GM21576 (cell line): ENCODE data around the gene OVAAL.
"Not testable (repeated sequence)": the region's sequence is repeated elsewhere in the genome, so short reads cannot be mapped to it uniquely, and the experiment has no call there.

Experiments used
- ATAC-seq: cut with Tn5 transposase; IDR thresholded peaks from one replicate; pipeline ENCODE4 v1.9.1; 2021; ENCODE audit warnings: mild to moderate bottlenecking, moderate library complexity; ENCODE audit not compliant: unreplicated experiment

Gene OVAAL

DNA sequence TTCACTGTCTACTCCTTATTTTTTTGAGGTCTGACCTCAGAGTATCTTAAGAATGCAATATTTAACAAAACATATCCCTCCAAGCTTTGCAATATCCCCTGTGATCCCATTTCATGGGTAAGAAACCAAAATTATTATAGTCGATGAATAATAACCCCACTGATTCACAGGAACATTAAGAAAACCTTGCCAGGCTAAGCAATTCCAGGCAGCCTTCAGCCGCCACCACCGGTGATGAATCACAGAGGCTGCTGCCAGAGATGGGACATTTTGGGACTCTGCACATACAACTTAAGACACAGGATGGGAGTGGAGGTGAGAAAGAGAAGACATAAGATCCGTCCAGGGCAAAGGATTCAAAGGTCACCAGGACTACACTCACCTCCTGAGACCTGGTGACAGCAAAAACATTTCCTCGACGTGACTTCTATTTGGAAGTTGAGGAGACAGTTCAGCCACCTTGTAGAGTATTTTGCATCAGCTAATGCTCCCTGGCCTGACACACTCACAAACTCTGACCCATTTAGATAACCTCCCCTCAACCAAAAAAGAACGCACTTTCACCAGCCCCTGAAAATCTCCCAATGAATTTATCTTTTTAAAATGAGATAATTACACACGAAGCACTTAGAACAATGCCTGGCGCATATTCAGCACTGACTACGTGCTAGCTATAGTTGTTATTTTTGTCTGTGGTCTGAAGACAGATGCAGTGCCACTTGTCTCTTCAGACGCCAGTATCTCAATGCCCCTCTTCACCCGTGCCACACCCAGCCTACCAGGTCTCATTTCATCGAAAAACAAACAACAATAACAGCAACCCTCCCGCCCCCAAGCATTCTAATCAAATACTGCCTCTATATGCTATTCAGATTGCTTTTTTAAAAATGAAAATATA is 17.8 kb upstream of the OVAAL start:
- no peak for ATAC-seq

DNA sequence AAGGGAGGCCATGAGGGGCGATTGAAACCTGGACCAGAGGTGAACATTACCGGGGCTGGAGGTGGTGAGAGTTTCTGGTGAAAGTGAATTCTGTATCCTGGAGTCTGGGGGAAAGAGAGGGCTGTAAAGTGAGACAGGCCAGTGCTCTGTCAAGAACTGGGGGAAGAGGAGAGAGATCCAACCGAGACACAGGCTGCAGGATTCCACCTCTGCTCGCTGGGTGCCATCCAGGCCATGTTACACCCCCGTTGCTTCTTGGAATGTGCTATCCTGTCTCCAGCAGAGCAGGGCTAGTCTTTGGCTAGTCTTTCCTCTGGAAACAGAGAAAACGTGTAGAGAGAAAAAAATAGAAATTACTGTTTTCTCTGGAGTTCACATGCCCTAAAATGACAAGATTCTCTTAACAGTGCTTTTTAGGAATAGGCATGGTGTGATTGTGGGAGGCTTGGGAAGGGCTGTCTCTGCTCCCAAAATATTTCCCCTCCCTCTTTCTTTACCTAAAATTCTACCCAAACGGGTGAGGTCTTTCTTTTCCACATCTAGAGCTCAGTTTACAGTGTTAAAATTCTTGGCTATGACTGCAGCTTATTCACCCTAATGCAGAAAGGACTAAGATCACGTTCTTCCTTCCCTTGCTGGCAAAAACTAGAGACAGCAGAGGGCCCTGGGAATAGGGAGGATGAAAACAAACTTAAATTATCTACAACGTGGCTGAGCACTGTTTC is 16.5 kb upstream of the OVAAL start:
- ATAC-seq = no peak

DNA sequence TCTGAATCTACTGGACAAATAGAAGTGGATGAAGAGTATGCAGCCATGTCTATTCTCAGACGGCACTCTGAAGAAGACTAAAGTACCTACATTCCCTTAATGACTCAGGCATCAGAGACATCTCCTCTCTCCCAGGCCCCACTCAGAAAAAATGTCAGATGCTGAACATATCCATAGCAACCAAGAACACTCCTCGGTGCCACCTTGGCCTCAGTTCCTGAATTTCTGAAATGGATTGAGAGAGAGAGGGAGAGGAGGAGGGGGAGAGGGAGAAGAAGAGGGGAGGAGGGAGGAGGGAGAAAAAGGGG is 16.0 kb upstream of the OVAAL start:
- ATAC-seq = no peak

DNA sequence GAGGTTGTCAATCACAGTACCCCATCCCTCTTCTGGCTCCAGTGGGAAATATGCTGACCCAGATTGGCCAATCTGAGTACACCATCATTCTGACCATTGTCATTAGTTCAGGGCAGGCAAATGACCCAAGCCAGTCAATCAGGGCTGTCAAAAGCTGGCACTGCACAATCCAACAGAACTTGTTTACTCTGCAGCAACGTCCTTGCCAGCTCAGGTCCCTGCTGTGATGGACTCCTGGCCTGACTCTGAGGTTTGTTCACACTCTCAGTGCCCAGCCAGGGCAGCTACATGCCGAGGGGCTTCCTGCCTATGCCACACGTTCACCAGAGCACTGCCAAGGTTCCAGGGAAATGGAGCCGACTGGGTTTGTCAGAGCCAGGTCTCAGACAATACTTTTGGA is 14.7 kb upstream of the OVAAL start:
- ATAC-seq = no peak

DNA sequence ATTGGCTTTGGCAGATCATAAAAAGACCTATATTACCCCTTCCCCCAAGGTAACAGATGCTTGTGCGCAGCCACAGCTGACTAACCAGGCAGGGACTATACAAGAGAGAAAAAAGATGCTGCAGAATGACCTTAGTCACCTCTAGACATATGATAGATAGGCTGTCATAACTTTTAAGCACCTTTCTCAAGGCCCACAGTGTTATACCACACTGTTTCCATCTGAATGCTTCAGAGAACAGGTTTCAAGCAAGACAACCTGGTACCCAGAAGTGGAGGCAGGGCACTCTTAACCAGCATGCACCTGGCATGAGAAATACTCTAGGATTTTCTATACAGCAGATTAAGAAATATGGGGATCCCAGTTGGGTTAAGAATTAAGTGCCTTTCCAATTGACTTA is 12.8 kb upstream of the OVAAL start:
- ATAC-seq = no peak

DNA sequence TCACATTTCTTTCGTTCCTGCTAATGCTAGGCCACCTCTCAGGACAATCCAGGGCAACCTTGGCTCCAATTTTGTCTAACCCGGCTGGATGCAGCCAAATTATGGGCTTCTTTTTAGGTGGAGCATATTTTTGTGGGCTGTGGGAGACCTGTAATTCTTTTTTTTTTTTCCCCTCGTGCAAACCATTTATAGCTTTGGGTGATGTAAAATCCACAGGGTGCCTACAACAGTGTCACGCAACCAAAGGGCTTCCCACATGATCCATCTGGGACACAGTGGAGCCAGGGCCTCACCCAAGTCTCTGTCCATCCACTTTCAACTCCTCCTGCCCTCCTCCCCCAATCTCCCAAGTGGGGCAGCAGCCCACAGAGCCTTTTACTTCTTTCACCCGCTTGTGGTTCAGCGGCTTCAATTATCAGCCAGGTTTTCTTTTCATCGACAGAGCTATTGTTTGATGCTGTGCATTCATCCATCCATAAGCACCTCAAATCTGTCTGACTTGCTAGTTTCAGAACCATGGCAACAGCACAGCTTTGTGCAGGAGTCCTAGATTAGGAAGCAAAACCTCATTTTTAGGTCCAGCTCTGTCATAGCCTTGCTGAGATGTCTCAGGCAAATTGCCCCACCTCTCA is 10.0 kb upstream of the OVAAL start:
- ATAC-seq = no peak

DNA sequence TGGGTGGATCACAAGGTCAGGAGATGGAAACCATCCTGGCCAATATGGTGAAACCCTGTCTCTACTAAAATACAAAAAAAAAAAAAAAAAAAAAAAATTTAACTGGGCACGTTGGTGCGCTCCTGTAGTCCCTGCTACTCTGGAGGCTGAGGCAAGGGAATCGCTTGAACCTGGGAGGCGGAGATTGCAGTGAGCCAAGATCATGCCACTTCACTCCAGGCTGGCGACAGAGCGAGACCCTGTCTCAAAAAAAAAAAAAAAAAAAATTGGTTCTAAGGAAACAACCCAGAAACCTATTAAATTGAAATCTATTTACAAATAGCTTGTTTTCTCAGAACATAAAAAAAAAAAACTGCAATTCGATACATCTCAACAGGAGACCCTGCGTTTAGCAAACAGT is 9.0 kb upstream of the OVAAL start:
- not testable (repeated sequence) for ATAC-seq

DNA sequence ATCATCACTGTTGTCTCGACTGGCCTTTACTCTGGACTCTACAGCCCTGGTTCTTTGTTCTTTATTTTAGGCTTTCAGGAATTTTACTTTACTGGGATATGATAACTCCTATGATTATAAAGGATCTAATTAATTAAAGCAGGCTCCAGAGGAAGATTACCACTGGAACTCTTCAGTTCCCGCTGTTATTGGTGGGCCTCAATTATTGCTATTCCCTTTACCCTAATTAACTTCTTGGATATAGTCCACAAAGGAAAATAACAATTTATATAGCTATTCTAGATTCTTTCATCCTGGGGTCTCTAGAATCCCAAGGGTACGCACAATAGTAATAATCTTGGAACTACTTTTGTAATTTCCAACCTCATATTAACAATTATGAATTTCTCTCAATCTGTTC is 8.5 kb upstream of the OVAAL start:
- ATAC-seq = no peak

DNA sequence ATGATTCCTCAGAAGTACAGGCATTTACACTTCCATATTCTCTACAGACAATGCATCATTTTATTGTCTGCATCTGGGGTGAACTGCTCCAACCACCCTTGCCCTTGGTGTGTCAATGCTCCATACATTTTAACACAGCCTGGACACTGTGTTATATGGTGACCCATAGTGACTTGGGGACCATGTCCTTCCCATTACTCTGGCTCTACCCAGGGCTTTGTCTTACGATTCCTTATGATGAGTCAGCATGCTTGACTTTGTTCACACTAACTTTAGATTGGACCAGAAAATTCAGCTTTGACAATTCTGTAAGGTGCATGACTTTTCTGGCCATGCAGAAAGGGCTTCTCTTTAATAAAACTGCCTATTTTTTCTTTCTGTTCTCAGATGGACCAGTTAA is 6.8 kb upstream of the OVAAL start:
- no peak for ATAC-seq

DNA sequence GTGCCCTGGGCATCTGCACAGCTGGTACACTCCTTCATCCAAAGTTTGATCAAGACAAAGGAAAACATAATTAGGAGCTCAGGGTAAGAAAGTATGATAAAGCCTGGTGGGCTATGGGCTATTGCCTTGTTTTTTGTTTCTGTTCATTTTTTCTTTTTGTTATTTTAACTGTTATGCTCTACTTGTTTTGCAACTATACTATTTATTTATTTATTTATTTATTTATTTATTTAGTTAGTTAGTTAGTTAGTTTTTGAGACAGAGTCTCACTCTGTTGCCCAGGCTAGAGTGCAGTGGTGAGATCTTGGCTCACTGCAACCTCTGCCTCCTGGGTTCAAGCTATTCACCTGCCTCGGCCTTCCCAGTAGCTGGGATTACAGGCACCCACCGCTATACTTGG is 5.7 kb upstream of the OVAAL start:
- ATAC-seq = not testable (repeated sequence)

DNA sequence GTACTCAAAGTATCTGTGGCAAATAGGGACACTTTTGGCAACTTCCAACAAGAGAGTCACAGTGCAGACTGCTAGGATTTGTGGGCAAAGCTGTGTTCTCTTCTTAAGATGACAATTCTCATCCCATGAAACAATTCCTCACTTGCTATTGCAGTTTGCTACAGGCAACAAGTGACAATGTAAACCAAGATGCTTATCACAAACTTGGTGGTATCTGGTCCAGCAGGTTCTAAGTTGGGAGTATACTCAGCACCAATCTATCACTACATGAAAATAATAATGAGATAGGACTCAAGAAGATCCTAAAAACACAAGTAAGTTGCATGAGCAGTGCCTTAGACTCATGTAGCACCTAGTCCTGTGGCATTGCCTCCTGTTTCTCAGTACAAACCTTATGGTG is 3.4 kb upstream of the OVAAL start:
- ATAC-seq = no peak

DNA sequence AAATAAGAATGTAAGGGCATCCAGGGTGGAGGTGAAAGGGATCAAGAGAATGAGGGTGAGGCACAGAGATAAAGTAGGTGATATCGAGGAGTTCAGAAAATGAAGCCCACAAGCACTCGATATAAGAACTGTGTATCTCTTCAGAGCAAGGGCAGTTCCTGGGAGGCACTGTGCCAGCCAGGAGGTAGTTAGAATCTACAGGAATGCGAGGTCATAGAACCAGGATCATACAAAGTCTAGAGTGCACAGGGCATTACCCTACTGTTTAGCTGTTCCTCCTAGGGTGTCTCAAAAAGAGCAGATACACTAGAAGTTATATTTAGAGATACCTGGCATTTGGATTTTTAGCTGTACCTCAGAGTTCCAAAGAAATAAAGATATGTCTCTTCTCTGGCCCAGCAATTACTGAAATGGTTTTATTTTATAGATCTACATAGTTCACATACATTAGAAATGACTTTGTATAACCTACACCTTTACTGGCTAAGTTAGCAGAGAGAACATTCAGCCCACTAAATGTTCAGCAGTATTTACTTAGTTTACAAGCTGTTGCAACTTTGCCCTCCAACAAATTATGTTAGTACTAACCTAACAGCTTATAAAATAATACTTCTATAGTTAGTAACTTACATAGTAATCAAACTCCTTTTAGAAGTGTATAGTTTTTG is 1.6 kb downstream of the OVAAL start:
- no peak for ATAC-seq

DNA sequence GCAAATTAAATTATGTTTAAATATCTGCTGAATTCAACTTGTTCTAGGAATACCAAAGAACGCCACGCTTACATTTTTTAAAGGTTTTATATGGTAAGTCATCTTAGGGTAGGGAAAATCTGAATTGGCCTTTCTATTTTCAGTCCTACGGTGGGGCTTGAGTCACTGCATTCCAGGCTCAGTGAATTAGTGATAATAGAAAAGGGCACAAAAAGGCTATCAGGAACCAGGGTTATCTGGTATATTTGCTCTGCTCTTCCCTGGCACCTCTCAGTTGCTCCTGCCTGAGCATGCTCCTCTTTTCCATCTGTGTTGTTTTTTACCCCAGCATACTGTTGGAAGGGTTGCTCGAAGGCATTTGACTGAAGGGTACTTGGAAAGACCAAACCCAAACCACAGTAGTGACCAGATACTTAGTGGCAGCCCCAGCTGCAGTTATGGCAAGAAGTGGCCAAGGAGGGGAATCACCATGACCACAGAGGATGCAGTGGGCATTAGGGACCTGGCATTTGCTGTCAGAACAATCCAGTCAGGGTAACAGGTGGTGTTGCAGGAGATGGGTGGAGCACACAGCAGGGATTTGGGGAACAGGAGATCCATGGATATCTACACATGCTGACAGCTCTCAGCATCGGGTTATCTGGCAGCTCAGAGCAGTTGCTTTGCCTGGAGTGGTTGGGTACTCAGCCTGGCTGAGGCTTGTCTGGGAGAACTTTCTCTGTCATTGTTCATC is 2.3 kb downstream of the OVAAL start:
- ATAC-seq = no peak

DNA sequence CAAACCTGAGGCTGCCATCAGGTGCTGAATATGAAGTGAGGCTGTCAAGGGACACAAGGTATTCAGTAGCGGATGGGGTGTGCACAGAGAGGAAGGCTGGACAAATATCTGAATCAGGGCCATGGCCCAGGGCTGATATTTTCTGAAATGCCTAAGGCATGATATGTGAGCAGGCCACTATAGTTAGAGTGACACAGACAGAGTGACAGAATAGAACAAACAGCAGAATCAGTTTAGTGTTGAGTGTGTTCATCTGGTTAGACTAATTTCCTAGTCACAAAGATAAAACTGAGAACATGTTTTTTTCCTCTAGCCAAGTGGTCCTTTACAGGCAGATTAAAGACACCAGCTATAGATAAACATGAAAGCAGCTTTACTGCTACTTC is 3.9 kb downstream of the OVAAL start:
- ATAC-seq = no peak

DNA sequence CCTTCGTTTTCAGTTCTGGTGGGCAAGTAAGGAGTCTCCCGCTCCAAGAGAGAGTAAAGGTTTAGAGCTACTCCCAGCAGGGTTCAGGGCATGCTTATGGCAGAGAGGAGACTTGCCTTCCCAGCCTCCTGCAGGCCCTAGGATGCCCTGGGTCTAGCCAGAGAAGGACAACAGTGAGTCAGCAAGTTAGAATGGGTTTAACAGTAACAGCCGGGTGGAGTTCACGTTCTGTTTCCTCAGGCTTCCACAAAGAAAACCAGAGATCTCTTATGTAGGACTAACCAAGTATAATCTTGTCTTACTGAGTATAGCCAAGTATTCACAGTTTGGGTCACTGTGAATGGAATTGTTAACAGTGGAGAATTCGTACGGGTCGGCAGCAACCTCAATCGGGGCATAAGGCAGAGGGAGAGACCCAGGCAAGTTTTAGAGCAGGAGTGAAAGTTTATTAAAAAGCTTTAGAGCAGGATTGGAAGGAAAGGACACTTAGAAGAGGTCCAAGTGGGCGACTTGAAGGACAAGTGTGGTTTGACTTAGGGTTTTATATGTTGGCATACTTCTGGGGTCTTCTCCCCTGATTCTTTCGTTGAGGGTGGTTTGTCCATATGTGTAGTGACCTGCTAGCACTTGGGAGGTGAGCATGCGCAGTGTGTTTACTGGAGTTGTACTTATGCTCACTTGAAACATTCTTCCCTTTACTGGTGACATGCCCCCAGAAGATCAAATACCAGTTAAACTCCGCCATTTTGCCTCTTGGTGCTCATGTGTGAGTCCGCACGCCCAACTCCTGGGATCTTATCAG is 4.5 kb downstream of the OVAAL start:
- no peak for ATAC-seq

DNA sequence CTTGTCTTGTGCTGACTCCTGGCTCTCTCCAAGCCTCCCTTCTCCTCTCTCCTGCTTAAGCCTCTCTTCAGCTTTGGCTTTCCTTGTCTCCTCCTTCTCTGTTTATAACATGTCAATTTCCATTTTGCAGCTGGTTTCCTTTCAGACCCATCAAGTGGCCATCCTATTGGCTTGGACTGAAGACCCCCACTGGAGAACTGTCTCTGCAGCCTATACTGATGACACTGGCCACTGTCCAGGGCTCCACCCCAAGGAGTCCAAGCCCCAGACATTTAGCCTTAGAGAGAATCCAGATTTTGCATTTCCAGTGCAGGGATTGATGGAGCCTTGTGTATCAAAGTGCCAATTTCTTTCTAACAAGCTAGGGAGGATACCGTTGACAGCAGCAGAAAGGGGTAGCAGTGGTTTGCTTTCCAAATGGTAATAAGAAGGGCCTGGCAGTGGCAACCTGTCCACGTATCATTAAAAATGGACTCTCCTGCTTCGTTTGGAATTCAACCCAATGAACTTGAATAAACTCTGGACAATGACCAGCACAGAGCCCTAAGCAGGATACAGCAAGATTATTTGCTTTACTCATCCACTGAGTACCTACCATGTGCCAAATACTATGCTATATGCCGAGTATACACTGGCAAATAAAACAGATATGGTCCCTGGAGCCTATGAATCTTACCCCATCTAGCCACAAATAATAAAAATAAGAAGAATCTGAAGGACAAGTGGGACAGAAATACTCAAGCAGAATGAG is 6.5 kb downstream of the OVAAL start:
- ATAC-seq = no peak

DNA sequence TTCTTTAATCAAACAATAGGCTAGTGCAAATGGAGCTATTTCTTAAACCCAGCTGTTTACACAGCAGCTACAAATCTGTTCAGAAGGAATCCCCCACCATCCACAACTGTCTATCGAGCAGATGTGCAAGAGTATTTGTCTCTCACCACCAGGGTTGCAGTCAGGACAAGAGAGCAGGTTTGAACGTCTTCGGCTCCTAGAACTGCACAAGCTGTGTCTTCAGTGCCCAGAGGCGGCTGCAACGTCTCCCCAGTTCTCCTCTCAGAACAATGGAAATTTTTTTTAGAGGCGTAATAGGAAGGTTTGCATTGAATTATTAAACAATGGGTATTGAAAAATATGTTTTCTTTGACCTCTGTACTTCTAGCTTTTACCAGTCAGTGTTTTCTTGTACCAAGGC is 7.3 kb downstream of the OVAAL start:
- no peak for ATAC-seq

DNA sequence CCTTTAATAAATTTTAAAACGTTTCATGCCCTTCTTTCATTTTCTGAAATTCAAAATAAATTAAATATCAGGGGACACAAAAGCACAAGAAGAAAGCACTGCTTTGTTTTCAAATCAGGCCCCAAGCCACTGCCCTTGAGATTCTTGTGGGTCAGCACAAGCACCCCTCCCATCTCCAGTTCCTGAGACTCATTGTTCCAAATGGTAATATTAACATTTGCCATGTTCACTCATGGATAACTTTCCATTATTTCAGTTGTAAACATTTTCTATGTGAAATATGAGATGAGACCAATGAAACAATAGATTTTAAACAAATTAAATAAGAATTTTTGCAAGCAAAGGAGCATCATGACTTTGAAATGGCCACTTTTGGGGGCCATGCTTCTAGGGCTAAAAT is 7.7 kb downstream of the OVAAL start:
- ATAC-seq = no peak

DNA sequence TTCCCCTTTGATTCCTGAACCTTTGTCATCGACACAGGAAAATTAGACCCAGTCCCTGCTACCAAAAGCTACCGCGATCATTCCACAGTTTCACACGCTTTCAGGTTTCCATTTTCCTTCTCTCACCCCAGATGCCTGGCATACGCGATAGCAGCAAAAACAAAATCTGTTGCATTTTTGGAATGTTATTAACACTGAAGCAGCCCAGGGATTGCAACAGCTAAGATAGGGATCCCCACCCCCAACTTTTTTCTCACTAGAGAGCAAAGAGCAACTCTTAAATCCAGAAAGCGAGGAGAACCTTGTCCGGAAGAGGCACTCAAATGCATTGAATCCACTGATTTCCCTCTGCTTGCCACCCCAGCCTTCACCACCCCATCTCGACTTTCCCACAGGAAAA is 8.9 kb downstream of the OVAAL start:
- ATAC-seq = no peak
